GM19043 (cell line): ENCODE data around the gene CYP1A1.
"Not testable (repeated sequence)": the region's sequence is repeated elsewhere in the genome, so short reads cannot be mapped to it uniquely, and the experiment has no call there.

ENCODE experiments used
- ATAC-seq: cut with Tn5 transposase; IDR thresholded peaks from one replicate; pipeline ENCODE4 v1.9.1; 2021; ENCODE audit warnings: low read depth; ENCODE audit not compliant: unreplicated experiment

CYP1A1 gene

DNA sequence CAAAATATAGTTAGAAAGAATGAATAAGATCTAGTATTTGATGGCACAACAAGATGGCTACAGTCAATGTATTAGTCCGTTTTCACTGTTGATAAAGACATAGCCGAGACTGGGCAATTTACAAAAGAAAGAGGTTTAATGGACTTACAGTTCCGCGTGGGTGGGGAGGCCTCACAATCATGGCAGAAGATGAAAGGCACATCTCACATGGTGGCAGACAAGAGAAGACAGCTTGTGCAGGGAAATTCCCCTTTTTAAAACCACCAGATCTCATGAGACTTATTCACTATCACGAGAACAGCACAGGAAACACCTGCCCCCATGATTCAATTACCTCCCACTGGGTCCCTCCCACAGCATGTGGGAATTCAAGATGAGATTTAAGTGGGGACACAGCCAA, 12.9 kb upstream of the CYP1A1 start:
- ATAC-seq: not testable (repeated sequence)

- ATAC-seq: no peak
These were observed 10.0 kb upstream of the CYP1A1 start for GRCh38 chr15:74735305-74735704.

GRCh38 chr15:74733269-74733668, 7.9 kb upstream of the CYP1A1 start:
- no peak for ATAC-seq

DNA sequence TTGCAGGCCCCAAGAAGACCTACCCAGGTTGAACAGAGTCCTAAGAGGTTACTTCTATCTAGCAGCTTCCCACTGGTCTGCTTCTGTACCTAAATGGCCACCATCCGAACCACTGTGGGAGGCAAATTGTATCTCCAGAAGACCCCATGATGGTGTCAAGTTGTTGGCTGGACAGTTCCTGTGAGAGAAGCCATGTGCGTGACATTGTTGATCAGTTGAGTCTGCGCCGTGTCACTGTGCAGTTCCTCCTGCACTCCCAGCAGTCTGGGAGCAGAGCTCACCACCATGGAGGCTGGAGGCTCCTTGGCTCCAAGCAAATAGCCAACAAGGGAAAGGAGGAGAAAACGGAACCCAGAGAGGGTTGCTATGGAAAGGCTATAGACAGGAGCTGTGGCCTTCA, 7.5 kb upstream of the CYP1A1 start:
- ATAC-seq: no peak

- no peak for ATAC-seq
These were observed 5.4 kb upstream of the CYP1A1 start for GRCh38 chr15:74730619-74731316.

- ATAC-seq: not testable (repeated sequence)
These were observed 4.0 kb upstream of the CYP1A1 start for GRCh38 chr15:74729372-74729771.

DNA sequence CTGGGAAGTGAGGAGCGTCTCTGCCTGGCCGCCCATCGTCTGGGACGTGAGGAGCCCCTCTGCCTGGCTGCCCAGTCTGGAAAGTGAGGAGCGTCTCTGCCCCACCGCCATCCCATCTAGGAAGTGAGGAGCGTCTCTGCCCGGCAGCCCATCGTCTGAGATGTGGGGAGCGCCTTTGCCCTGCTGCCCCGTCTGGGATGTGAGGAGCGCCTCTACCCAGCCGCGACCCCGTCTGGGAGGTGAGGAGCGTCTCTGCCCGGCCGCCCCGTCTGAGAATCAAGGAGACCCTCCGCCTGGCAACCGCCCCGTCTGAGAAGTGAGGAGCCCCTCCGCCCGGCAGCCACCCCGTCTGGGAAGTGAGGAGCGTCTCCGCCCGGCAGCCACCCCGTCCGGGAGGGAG, 3.4 kb upstream of the CYP1A1 start:
- ATAC-seq: not testable (repeated sequence)

- no peak for ATAC-seq
These were observed 2.4 kb upstream of the CYP1A1 start for GRCh38 chr15:74727727-74728126.

DNA sequence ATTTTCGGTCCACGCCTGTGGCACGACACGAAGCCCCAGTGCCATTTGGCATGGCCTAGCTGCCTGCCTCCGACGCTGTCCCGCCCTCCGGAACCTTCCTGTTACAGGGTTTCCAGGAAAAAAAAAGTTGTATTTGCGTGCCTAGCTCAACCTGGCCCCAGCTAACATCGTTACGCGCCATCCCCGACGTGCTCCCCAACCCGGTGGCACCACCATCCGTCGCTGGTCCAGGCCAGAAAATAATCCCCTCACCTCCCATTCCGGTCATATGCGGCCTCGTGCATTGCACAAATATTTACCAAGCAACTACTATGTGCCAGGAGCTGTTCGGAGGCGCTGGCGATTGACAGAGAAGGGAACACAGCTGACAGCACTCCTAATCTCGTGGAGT, 1.4 kb upstream of the CYP1A1 start:
- ATAC-seq: no peak

DNA sequence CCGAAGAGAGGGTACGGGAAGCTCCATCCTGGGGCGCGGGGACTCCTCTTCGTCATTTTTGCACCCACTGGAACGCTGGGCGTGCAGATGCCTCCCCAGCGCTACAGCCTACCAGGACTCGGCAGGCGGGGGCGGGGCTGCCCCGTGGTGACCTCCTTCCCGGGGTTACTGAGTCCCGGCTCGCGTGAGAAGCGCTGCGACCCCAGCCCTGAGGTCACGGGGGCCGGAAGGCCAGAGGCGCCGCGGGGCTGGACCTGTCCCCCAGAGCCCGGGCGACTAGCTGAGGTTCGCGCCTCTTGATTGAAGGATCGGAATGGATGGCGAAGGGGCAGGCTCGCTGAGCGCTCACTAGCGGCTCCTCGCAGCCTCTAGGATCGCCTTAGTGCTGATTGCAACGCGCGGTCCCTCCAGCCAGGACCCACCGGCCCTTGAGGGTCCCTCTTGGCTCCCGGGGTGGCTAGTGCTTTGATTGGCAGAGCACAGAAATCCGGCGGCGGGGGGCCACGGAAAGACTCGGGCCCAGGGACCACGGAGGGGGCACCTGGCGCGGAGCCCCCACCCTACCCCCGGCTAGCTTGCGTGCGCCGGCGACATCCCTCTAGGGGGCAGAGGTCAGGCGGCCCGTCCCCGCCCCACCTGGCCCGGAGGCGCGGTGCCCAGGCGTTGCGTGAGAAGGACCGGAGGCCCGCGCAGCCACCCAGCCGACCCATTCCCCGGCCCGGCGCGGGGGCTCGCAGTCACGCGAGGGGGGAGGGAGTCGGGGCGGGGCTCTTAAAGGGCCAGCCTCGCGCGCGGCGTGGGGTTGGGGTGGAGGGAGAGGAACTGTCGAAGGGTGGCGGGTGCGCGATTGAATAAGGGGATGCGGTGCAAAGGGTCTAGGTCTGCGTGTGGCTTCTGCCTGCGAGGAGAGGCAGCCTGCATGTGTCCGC, 781 bp upstream of the CYP1A1 start:
- ATAC-seq: no peak

DNA sequence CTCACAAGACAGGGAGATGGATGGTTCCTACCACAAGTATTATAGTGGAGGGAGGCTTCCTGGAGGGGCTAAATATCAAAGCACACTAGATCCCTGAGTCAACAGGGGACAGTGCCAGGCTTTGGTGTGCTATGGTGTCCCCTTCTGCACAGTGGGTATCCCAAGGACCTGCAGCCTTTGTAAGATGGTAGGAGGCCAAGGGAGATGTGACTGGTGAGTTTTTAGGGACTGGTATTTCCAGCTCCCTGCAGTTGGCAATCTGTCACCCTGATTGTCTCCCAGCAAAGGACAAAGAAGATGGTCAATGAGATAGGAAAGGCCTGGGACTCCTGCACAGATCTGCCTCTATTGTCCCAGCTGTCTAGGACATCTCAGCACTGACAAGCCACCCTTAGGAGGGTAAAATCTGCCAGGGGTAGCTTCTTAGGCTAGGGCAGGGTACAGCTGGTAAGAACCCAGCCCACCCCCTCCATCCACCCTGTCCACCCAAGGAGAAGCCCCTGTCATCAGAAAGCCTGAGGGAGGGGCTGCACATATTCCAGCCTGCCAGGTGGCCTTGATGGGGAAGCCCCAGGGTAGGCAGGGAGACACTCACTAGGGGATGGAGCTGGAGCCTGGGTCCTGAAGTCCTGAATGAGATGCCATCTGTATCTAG, 631 bp downstream of the CYP1A1 start:
- ATAC-seq: no peak

DNA sequence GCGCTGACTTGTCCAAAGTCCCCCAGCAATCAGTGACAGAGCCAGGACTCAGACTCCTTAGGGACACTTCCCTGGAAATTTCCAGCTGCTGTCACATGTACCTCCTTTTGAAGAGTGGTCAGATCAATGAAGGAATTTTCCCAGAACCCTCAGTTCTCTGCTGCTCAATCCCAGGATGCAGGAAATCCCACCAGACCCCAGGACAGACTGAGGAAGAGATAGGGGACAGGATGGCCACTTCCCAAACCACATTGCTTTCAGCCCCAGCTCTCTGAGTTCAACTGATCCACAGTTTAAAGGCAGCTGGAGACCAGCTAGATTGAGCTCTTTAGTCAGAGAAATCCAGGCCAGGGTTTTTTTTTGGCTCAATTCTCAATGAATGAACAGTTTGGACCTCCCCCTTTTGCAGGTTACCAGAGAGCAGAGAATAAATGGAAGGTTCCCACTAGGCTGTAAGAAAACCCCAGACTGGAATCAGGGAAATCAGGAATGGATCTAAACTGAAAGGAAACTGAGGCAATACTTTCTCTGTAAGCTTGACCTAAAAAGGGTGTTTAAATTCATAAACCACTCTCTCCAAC, 1.5 kb downstream of the CYP1A1 start:
- no peak for ATAC-seq

DNA sequence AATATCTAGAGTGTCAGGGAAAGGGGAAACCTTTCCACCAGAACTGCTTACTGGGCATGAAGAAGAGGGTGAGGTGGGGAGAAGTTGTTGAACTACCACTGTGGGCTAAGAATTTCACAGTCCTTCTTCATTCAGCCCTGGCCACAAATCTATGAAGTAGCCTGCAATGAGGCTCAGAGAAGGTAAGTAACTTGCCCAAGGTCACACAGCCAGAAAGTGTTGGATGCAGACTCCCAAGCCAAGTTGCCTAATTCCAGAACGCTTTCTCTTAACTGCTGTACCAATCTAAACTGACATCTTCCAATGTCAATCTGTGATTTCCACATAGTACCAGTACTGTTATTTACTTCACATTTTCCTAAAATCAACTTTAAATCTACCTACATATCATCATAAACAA, 2.1 kb downstream of the CYP1A1 start:
- no peak for ATAC-seq

DNA sequence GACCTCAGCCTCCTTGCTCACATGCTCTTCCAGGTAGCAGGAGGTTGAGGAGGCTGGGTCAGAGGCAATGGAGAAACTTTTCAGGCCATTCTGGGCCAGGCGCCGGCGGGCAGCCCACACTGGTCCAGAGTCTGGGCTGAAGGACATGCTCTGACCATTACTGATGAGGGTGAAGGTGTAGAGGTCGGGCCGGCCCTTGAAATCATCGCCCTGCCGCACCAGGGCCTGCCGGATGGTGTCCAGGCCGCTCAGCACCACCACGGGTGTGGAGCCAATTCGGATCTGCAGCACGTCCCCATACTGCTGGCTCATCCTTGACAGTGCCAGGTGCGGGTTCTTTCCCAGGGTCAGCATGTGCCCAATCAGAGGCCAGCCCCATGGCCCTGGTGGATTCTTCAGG, 2.7 kb downstream of the CYP1A1 start:
- no peak for ATAC-seq

- no peak for ATAC-seq
These were observed 8.7 kb downstream of the CYP1A1 start for GRCh38 chr15:74716651-74717050.

- ATAC-seq: no peak
These were observed 13.0 kb downstream of the CYP1A1 start for GRCh38 chr15:74712311-74712710.

DNA sequence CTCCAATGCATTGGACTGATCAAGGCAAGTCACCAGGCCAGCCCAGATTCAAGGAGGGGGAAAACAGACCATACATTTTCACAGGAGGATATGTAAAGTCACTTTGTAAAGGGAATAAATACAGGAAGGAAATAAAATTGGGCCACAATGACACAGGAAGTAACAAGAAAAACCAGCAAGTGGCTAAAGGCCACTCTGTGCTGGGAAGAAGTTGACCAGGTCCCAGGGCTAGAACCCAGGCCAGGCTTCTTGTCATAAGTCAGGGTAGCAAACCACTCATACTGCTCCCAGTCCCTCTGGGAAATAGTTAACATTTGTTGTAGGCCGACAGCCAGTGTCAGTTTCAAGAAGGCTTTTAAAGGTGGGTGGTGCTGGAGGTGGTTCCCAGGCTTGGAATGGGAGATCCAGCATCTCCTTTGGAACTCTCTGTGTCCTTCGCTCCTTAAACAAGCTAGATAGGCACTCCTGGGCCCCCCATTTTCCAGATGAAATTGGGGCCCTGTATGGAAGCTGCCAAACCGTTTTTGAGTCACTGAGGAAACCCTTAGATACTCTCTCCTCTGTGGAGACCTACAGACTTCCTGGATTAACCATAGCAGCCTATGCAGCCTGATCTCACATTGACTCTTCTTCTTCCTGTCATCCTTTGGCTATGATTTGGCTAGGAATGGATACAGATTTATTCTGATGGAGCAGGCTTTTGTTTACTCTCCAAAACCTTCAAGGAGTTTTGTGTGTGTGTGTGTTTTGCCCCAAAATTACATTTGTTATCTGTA, 14.8 kb downstream of the CYP1A1 start:
- ATAC-seq: no peak

DNA sequence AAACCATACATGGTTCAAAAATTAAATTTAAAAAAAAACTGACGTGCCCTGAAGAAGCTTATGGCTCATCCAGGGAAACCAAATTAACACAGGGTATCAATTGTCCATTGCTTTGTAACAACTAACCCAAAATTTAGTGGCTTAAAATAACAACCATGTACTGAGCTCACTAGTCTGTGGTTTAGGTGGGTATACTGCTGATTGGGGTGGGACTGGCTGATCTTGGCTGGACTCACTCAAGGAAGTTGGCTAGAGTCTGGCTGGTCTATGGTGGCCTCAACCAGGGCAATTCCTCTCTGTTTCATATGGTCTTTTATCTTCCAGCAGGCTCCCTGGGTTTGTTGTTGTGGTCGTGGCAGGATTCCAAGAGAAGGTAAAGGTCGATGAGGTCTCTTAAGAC, 15.4 kb downstream of the CYP1A1 start:
- ATAC-seq: no peak

DNA sequence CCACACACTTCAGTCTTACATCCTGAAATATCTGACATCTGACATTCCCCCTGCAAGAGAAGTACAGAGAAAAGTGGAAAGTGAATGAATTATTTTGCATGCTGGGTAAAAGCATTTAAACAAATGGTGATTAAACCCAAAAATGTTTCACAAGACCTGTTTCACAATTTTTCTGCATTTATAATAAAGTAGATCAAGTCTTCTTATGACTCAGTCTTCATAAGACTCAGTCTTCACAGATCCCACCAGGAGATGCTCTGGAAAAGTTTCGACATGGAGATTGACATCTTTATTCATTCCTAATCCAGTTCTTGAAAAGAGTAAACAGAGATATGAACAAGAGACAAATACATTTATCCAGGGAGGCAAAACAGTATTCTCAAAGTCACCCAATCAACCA, 16.3 kb downstream of the CYP1A1 start:
- no peak for ATAC-seq

DNA sequence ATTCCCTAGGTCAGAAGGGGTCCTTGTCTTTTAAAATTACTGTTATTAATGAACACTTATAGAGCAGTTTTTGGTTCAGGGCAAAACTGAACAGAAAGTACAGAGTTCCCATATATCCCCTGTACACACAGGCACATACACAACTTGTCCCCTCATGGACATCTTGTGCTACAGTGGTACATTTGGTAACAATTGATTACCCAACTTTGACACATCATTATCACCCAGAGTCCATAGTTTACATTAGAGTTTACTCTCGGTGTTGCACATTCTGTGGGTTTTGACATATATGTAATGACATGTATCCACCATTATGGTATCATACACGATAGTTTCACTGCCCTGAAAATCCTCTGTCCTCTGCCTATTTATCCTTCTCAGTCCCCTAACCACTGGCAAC, 28.5 kb downstream of the CYP1A1 start:
- ATAC-seq: no peak
